HG03097 (cell line): ENCODE measurements around the gene ZNF770.
"Not testable (repeated sequence)": the region's sequence is repeated elsewhere in the genome, so short reads cannot be mapped to it uniquely, and the experiment has no call there.

Experiments
- ATAC-seq: cut with Tn5 transposase; IDR thresholded peaks from one replicate; pipeline ENCODE4 v1.9.1; 2021; ENCODE audit not compliant: unreplicated experiment, low FRiP score

Gene ZNF770

GRCh38 chr15:34984889-34985630, 3.0 kb downstream of the ZNF770 start:
- no peak for ATAC-seq

DNA sequence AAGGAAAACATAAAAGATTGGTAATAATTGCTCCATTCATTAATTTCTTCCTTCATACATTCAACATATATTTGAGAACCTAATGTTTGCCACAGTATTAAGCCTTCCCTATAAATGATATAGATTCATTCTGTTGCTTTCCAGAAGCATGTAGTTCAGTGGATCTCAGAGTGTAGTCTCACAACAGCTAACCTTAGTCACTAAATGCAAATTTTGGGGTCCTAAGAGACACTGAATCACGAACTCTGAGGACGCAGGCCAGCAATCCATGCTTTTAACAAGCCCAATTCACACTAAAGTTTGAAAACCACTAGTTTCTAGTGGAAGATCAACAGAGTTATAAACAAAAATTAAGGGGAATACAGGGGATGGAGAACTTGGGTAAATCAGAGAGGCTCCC, 11.3 kb downstream of the ZNF770 start:
- no peak for ATAC-seq

- ATAC-seq, result no peak
These were observed 12.0 kb downstream of the ZNF770 start for GRCh38 chr15:34976073-34976472.

DNA sequence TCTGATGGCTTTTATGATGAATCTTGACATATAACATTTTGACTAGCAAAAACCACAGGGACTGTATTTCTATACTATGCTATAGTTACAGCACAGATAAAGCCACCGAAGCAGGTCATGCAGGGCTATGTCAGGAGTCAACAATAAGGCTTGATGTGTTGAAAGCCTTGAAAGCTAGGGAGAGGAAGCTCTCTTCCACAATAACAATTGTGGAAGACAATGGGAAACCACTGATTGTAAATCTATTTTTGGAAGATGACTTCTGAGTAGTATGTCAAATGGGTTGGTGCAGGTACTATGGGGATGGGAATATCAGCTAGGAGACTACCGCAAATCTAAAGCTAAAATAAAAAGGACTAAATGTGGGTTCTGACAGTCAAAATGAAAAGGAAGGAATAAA, 14.6 kb downstream of the ZNF770 start:
- no peak for ATAC-seq

- not testable (repeated sequence) for ATAC-seq
These were observed 17.9 kb downstream of the ZNF770 start for GRCh38 chr15:34970098-34970643.

DNA sequence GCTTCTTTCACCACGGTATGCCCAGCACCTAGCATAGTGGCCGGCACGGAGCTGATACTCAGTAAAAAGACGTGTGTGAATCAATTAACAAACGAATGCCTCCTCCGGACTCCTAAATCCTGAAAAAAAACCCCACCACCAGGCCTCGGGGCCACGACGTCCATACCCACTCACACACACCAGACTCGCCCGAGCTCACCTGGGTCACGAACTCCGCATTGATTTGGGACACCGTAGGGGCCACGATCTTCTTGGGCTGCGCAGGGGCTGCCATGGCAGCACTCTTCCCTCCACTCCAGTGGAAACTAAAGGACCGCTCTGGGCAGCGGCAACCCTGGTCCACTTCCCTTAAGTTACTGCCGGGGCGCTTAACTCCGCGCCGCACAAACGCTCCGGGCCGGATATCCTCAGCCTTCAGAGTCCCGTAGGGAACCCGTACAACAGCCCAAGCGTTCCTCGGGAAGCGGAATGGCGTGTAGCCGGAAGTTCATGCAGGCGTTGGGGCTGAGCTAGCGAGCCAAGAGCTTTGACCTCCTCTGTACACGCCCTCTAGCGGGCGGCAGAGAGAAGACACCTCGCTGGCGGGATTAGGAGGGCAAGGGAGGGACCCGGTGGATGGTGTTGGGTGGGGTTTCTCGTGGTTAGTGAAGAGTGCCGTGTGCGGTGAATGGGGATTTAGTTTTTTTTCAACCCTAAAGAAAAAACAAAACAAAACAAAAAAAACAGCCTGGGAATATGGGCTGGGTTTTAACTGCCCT, 18.6 kb downstream of the ZNF770 start, which contains the start of gene AQR:
Gene AQR (minus strand): TSS at position 403 of the 758 bp plus-strand sequence. CDS start 129 bp downstream, at position 274.
- peak; percentile 98 for ATAC-seq

DNA sequence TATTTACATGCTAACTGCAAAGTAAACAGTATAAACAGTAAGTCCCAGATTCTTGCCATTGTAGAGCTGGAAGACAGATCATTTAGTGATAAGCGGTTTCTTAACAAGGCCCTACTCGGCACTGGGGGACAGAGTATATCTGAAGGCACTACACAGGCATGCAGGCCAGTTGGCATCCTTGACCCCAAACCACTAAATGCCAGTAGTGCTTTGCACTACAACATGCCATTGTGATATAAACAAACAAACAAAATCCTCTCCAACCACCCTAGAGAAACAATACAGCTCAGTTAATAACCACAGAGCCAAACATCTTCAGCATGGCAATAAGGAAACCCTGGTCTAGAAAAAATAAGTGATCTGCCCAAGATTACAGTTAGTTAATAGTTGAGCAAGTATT, 23.8 kb downstream of the ZNF770 start:
- no peak for ATAC-seq

DNA sequence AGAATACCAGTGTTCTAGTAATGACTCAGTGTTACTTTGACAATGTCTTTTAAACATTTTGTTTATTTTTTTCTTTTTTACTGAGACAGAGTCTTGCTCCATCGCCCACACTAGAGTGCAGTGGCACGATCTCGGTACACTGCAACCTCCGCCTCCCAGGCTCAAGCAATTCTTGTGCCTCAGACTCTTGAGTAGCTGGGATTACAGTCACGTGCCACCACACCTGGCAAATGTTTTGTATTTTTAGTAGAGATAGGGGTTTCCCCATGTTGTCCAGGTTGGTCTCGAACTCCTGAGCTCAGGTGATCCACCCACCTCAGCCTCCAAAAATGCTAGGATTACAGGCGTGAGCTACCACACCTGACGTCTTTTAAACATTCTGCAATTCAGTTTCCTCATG, 34.2 kb downstream of the ZNF770 start:
- no peak for ATAC-seq

- no peak for ATAC-seq
These were observed 35.6 kb downstream of the ZNF770 start for GRCh38 chr15:34952481-34952880.

DNA sequence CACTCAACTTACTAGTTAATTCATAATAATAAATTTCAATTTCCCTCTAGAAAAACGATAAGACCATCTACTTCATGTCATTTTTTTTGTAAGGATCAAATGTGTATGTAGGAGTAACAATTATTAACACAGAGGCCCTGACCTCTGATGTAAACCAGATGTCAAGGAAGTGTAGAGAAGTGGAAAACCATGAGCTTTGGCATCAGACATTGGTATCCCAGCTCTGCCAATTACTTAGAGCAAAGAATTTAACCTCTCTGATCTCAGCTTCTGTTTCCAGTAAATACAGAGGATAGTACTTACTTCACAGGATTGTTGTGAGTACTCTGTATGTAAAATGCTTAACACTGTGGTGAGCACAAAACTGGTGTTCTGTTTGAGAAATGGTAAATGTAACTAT, 36.1 kb downstream of the ZNF770 start:
- no peak for ATAC-seq

GRCh38 chr15:34944936-34945335, 43.2 kb downstream of the ZNF770 start:
- ATAC-seq, result no peak

- ATAC-seq, result no peak
These were observed 44.4 kb downstream of the ZNF770 start for GRCh38 chr15:34943711-34944110.

DNA sequence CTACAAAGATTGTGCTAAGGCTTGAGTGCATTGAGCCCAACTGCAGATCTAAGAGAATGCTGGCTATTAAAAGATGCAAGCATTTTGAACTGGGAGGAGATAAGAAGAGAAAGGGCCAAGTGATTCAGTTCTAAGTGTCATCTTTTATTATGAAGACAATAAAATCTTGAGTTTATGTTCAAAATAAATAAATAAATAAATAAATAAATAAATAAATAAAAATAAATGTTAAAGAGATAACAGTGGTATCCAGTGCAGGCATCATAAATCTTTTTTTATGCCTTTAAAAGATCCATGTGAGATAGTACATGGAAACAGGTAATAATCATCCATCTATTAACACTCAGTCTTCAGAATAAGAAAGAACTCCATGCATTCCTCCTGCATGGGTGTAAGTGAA, 44.8 kb downstream of the ZNF770 start:
- not testable (repeated sequence) for ATAC-seq

DNA sequence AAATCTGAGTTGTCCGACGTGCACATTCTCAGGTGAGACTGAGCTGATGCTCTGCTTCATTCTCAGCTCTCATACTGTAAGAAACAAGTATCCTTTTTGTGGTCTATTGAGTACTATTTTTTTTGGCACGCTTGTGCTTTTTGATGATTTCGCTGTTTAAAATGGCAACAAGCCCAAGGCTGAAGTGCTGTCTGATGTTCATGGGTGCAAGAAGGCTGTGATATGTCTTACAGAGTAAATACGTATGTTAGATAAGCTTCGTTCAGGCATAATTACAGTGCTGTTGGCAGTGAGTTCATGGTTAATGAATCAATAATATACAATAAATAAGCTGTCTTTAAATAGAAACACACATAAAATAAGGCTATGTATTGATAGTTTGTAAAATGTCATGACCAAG, 45.7 kb downstream of the ZNF770 start:
- no peak for ATAC-seq

GRCh38 chr15:34941831-34942230, 46.3 kb downstream of the ZNF770 start:
- ATAC-seq, result no peak

GRCh38 chr15:34941185-34941698, 46.8 kb downstream of the ZNF770 start:
- ATAC-seq, result no peak

DNA sequence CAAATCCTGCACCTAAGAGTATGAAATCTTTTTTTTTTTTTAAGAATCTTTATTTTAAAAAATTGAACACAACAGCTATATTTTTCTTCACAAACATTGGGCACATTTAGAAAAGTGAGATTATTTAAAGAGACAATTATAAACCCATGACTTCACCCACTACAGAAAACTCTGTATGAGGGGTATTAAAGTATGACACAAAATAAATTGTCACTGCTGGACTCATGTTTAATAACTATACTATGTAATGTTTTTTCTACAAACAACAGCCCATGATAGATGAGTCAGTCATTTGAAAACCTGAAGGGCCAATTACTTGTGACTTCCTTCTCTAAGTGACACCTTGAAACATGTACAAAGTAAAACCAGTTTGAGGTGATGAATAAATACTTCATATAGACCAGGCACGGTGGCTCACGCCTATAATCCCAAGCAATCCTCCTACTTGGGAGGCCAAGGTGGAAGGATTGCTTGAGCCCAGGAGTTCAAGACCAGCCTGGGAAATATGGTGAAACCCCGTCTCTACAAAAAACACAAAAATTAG, 54.6 kb downstream of the ZNF770 start:
- no peak for ATAC-seq

GRCh38 chr15:34928349-34928748, 59.7 kb downstream of the ZNF770 start:
- not testable (repeated sequence) for ATAC-seq
